ENCODE measurements around the gene MRPL34.

- TF ChIP-seq CTCF (IDR thresholded peaks at IDR 0.05) (no peak), POLR2A (IDR thresholded peaks at IDR 0.05) (no peak)
Observed at GRCh38 chr19:17286752-17287151, 18.9 kb upstream of the MRPL34 start.

Data from right lobe of liver (tissue), 4 donors.